ENCODE data around the gene ART5. TPM values are rescaled to one million over a fixed set of nuclear protein-coding genes. Genes with fewer than 3 reads are reported as not detected.

Gene ART5
- total and polyA plus RNA-seq, 9 of the 15 experiments (the other 6 are each of a cell fraction or from before 2014, with no cell fraction given) = 0.08 to 0.59 (median 0.33) TPM

- no peaks in the 10 kb centered on the region; the same call in 1 of the 2 replicates for H4K20me1 ChIP-seq (replicated peaks; ENCODE audit: control insufficient read depth, insufficient read depth, low read length)
- H3K27ac ChIP-seq (ENCODE audit: extremely low read depth, low read depth, low read length) = no peak overlapping the region
- peaks cover 25 to 63% of the 10 kb centered on the region in 2 experiments for H3K27me3 ChIP-seq (ENCODE audit: control insufficient read depth in 2 of 2, insufficient read depth in 2 of 2, low read length in 2 of 2)
- no peak overlapping the region for H3K4me2 ChIP-seq (ENCODE audit: insufficient read depth, low read length)
- FAIRE-seq (no peak), DNase-seq (ENCODE audit: extremely low read depth in 1 of 4, low spot score in 3 of 4) (no peak), ATAC-seq (no peak)
- TF ChIP-seq COPS2 (conservative IDR thresholded peaks at IDR 0.05) (no peak), HEY1 (CRISPR knock-in tag; IDR thresholded peaks at IDR 0.05; ENCODE audit: borderline replicate concordance) (no peak), SAFB (IDR thresholded peaks at IDR 0.05; ENCODE audit: borderline replicate concordance, low read depth, low read length) (no peak), RHOXF2B (CRISPR knock-in tag; conservative IDR thresholded peaks at IDR 0.05) (no peak), ZNF239 (CRISPR knock-in tag; IDR thresholded peaks at IDR 0.05) (no peak), ATF3 (IDR thresholded peaks at IDR 0.05) (no peak), ATF3 (CRISPR knock-in tag; conservative IDR thresholded peaks at IDR 0.05) (no peak), STAT5A (IDR thresholded peaks at IDR 0.05; ENCODE audit: borderline replicate concordance, low read length) (no peak), SNIP1 (IDR thresholded peaks at IDR 0.05; ENCODE audit: low read depth) (no peak), BRF2 (IDR thresholded peaks at IDR 0.05; ENCODE audit: borderline replicate concordance, insufficient read depth, insufficient read length) (no peak), SMAD2 (IDR thresholded peaks at IDR 0.05; ENCODE audit: low read depth, low read length) (no peak), CEBPZ (IDR thresholded peaks at IDR 0.05; ENCODE audit: borderline replicate concordance, low read depth, low read length) (no peak), U2AF1 (optimal IDR thresholded peaks at IDR 0.05; ENCODE audit: low read depth, low read length) (no peak), ZNF23 (CRISPR knock-in tag; IDR thresholded peaks at IDR 0.05) (no peak), YY1 (IDR thresholded peaks at IDR 0.05; ENCODE audit: borderline replicate concordance in 1 of 3, control insufficient read depth in 1 of 3, extremely low read depth in 1 of 3, insufficient read depth in 3 of 3, insufficient read length in 1 of 3, insufficient replicate concordance in 2 of 3, low read depth in 1 of 3, low read length in 2 of 3) (no peak), PHTF2 (CRISPR knock-in tag; IDR thresholded peaks at IDR 0.05) (no peak), TAL1 (IDR thresholded peaks at IDR 0.05) (no peak), L3MBTL2 (IDR thresholded peaks at IDR 0.05) (no peak), MBD2 (IDR thresholded peaks at IDR 0.05; ENCODE audit: borderline replicate concordance, low read depth) (no peak)
- no peak overlapping the region; a peak in 1 of 4 replicates for H3K9ac ChIP-seq (ENCODE audit: insufficient read depth in 1 of 2, low read depth in 2 of 2, low read length in 2 of 2)
- H3K4me3 ChIP-seq = no peak overlapping the region
- intact Hi-C loops (cut with micrococcal nuclease) = no loop called here
- H3K9me1 ChIP-seq (ENCODE audit: control insufficient read depth, insufficient read depth, low read length) = no peaks in the 10 kb centered on the region
- ChIA-PET POLR2A (interaction anchor here (0.6 to 1.5 kb wide), 2 partner anchors 27 to 407 kb away, joined by 3 to 5 read pairs; no protein-coding TSS in a partner anchor), CTCF (ENCODE audit: low intra/inter-chr PET ratio) (no interaction called here)
- no peak overlapping the region for H2AFZ ChIP-seq (ENCODE audit: low read depth, low read length)
- WGBS (ENCODE audit: insufficient coverage, low coverage, missing lambda C conversion rate) = 11% methylated on average over 11 of the region's 13 CpGs
- BruUV-seq (replicated peaks) = no TSS peak
- no peaks in the 10 kb centered on the region for H3K9me3 ChIP-seq (replicated peaks; ENCODE audit: control insufficient read depth, insufficient read depth, low read depth, low read length)
- H3K36me3 ChIP-seq (ENCODE audit: control insufficient read depth, insufficient read depth, low read length) = no peaks in the 10 kb centered on the region
- no peaks in the 10 kb centered on the region for H3K79me2 ChIP-seq (ENCODE audit: control insufficient read depth, insufficient read depth, low read length)
- peaks cover 0 to 10% of the 10 kb centered on the region in 2 experiments; a peak in 2 of 5 replicates for H3K4me1 ChIP-seq (replicated peaks in 1 of 2; ENCODE audit: control insufficient read depth in 2 of 2, insufficient read depth in 2 of 2, low read length in 2 of 2)
- in situ Hi-C loops (cut with MboI) = no loop called here
Measured at GRCh38 chr11:3637201-3637600, 4.6 kb downstream of the ART5 start.
